ENCODE measurements around the gene PUS10.

The PUS10 gene

DNA sequence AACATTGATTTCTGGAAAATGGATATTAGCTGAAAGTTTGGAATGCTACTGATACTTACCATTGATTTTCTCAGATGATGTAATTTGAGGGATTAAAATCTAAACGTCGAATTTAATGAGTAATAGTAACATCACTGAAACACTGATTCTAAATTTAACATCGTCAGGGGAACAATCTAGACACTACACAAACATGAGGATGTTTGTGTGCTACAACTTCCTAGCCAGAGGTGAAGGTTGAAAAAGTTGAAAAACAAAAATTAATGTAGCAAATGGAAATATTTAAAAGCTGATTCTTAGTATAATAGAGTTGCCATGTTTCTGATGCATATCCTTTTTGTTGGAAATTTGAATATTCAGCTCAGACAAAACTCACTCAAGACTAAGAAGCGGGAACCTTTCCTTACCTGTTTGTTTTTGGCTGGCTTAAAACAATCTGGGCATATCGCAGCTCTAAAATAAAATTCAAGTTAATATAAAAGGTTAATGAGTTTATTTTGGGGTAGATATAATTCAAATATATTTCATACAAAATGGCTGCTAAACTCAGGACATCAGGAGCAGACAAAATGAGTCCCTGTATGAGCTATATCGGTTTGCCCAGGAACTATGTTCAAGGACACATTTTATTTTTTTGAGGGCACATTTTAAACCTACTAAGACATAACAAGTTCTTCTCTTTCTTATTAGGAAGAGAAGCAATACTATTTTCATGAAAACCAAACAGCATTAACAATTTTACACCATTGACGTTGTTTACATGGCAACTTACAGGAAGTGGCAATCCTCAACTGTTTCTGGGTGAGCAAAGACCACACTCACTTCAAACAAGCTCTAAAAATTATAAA, 53.2 kb downstream of the PUS10 start:
- TF ChIP-seq GATA2 (IDR thresholded peaks at IDR 0.05; ENCODE audit: low read depth, low read length) (no peak), GATA3 (IDR thresholded peaks at IDR 0.05; ENCODE audit: low read depth, low read length) (no peak)

DNA sequence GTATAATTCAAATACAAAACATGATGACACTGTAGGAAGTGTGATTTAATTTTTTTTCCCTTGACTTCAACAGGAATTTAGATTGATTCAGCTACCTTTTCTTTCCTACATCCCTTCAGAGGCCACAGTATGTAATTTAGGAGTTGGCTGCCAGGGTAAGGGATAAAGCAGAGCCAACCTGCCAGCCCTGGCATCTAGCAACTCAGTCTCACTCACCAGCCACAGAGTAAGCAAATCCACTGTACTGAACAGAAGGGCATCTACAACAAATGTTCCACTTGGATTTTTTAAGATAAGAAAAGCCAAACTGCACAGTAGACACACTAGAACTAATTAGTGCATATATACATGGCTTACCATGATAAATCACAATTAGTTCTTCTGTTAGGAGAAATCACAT, 54.9 kb downstream of the PUS10 start:
- TF ChIP-seq GATA2 (IDR thresholded peaks at IDR 0.05; ENCODE audit: low read depth, low read length) = no peak
- no peak for TF ChIP-seq GATA3 (IDR thresholded peaks at IDR 0.05; ENCODE audit: low read depth, low read length)

- TF ChIP-seq GATA2 (IDR thresholded peaks at IDR 0.05; ENCODE audit: low read depth, low read length) = no peak
- no peak for TF ChIP-seq GATA3 (IDR thresholded peaks at IDR 0.05; ENCODE audit: low read depth, low read length)
Observed at GRCh38 chr2:60962528-60962927, 55.5 kb downstream of the PUS10 start.

DNA sequence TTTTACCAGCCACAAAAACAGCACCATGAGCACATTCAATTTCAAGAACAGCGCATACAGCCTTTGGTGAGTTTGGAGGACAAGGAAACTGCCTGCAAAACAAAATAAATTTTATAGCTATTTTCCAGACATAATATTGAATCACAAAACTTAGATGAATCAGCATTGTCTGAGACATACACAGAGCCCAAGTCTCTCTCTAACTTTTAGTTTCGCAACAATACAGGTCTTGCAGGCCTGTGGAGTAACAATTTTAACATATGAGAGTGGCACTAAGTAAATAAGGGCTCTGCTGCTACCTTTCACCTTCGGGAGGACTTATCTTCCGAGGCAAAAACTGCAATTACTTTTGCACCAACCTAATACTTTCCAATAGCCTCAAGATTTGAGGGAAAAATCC, 56.6 kb downstream of the PUS10 start:
- TF ChIP-seq GATA2 (IDR thresholded peaks at IDR 0.05; ENCODE audit: low read depth, low read length) (no peak), GATA3 (IDR thresholded peaks at IDR 0.05; ENCODE audit: low read depth, low read length) (no peak)

DNA sequence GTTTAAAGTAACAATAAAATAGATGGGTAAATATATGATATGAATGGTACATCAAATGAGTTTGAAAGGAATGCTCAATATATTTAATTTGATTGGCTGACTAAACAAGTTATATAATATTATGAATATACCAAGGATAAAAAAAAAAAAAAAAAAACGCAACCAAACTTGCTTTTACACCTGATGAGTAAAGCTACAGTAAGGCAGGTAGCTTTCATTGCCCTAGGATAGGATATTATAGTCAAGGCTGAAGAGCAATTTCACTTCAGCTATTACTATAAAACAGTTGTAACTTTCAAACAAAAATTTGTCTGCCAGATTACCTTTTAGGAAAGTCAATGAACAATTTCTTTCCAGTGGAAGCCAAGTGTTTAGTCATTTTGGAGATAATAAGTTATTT, 57.3 kb downstream of the PUS10 start:
- no peak for TF ChIP-seq GATA2 (IDR thresholded peaks at IDR 0.05; ENCODE audit: low read depth, low read length)
- TF ChIP-seq GATA3 (IDR thresholded peaks at IDR 0.05; ENCODE audit: low read depth, low read length) = no peak

DNA sequence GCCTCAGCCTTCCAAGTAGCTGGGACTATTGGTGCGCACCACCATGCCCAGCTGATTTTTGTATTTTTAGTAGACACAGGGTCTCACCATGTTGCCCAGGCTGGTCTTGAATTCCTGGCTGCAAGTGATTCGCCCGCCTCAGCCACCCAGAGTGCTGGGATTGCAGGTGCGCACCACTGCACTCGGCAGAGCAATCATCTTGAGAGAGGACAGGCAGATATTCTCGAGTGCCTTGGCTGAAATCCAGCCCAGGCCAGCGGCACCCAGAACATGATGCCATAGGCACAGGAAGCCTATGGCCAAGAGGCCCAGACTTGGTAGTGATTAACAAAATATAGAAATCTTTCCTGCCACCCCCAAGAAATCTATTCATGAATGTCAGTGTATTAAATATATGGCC, 58.6 kb downstream of the PUS10 start:
- TF ChIP-seq GATA2 (IDR thresholded peaks at IDR 0.05; ENCODE audit: low read depth, low read length) = no peak
- TF ChIP-seq GATA3 (IDR thresholded peaks at IDR 0.05; ENCODE audit: low read depth, low read length) = no peak

- TF ChIP-seq GATA3 (IDR thresholded peaks at IDR 0.05; ENCODE audit: low read depth, low read length) = no peak
- no peak for TF ChIP-seq GATA2 (IDR thresholded peaks at IDR 0.05; ENCODE audit: low read depth, low read length)
Observed at GRCh38 chr2:60958800-60959199, 59.3 kb downstream of the PUS10 start.

DNA sequence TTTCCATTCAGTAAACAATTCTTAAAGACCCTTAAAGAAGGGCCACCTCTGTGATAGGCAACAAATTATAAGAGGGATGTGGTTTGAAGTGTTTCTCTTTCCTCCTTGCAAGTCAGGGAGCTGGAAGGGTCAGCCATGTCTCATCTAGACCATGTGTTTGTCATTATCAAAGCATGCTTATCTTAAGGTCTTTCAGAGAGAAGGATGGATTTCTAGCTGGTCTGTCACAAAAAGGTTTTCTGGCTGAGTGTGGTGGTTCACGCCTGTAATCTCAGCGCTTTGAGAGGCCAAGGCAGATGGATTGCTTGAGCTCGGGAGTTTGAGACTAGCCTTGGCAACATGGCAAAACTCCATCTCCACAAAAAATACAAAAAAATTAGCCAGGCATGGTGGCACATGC, 59.7 kb downstream of the PUS10 start:
- TF ChIP-seq GATA3 (IDR thresholded peaks at IDR 0.05; ENCODE audit: low read depth, low read length) (no peak), GATA2 (IDR thresholded peaks at IDR 0.05; ENCODE audit: low read depth, low read length) (no peak)

DNA sequence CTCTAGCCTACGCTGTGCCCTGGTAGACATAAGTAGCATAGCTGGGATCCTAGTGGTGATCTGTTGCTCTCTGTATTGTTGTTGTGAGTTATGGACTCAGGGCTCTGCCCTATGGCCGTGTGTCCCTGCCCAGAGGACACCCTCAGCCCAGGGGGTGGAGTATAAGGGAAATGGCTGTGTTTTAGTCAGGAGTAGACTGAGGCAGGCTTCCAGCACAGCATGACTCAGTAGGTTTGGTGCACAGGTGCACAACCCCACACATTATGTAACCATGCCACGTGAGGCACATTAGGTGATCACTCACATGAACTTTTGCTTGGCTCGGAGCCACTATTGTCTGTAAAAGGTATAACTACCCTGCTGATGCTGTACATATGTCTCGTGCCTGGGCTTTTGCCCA, 60.4 kb downstream of the PUS10 start:
- no peak for TF ChIP-seq GATA3 (IDR thresholded peaks at IDR 0.05; ENCODE audit: low read depth, low read length)
- no peak for TF ChIP-seq GATA2 (IDR thresholded peaks at IDR 0.05; ENCODE audit: low read depth, low read length)

DNA sequence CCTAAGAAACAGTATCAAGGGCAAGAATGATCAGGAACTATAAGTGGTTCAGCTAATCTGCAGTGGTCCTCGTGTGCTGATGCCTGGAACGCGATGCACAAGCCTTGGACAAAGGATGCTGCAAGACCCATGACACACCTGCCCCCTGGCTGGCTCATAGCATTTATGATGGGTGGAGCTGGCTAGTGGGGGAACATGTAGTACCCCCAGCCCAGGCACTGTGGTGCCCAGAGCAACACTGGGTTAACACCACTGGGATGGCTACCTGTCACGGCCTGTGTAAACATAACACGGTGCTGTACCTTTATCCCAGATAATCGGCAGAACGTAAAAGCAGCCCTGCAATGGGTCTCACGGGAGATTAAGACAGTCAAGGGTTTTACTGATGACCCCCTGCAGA, 60.8 kb downstream of the PUS10 start:
- TF ChIP-seq GATA2 (IDR thresholded peaks at IDR 0.05; ENCODE audit: low read depth, low read length) = no peak
- TF ChIP-seq GATA3 (IDR thresholded peaks at IDR 0.05; ENCODE audit: low read depth, low read length) = no peak

GRCh38 chr2:60954139-60954538, 63.9 kb downstream of the PUS10 start:
- TF ChIP-seq GATA3 (IDR thresholded peaks at IDR 0.05; ENCODE audit: low read depth, low read length) (no peak), GATA2 (IDR thresholded peaks at IDR 0.05; ENCODE audit: low read depth, low read length) (no peak)

DNA sequence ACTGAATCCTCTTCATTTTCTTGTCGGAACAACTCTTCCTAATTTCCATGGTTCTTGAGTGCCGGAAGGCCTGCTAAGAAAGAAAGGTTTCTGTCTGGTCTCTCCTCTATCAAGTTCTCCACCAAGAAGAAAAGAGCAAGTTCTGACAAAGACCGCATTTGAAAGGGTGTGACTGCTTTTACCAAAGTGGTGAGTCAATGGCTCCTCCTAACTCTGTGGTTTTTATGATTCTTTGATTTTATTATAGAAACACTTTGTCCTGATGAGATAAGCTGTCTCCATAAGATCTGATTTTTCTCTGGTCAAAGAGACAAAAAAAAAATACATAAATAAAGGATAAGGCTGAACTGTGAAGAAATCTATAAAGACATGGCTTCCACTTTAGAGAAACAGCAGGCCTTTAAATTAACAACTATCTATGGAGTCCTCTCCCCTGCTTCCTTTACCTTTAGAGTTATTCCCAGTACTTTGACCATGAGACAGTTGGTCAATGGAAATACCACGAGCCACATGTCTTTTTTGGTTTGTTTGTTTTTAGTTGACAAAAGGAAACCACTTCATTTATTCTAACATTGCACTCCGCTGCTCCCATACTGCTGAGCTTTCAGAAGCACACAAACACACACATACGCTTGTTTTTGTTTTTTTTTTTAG, 69.0 kb downstream of the PUS10 start:
- TF ChIP-seq GATA3 (IDR thresholded peaks at IDR 0.05; ENCODE audit: low read depth, low read length) (no peak), GATA2 (IDR thresholded peaks at IDR 0.05; ENCODE audit: low read depth, low read length) (no peak)

GRCh38 chr2:60948161-60948560, 69.9 kb downstream of the PUS10 start:
- no peak for TF ChIP-seq GATA2 (IDR thresholded peaks at IDR 0.05; ENCODE audit: low read depth, low read length)
- TF ChIP-seq GATA3 (IDR thresholded peaks at IDR 0.05; ENCODE audit: low read depth, low read length) = no peak

DNA sequence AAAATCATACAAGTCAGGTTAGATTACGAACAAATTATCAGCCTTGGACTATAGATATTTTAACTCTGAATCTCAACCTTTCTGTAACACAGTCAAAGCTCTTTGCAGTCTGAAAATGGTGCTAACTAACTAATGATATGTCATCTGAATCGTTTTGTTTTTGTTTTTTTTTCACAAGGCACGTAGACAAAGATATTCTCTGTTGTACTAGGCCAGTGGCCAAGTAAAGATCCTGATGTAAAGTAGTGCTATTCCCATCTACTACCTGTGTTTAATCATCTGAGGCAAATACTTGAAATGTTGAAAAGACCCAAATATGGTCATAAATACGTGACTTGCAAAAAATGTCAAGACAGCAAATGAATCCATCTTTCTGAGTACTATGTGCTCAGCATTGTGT, 71.0 kb downstream of the PUS10 start:
- TF ChIP-seq GATA3 (IDR thresholded peaks at IDR 0.05; ENCODE audit: low read depth, low read length) (no peak), GATA2 (IDR thresholded peaks at IDR 0.05; ENCODE audit: low read depth, low read length) (no peak)

- TF ChIP-seq GATA2 (IDR thresholded peaks at IDR 0.05; ENCODE audit: low read depth, low read length) (no peak), GATA3 (IDR thresholded peaks at IDR 0.05; ENCODE audit: low read depth, low read length) (no peak)
Observed at GRCh38 chr2:60945341-60945740, 72.7 kb downstream of the PUS10 start.
